Measurements from ENCODE around the gene AQP12A.

GRCh38 chr2:240725266-240725665 lies 33.6 kb downstream of the AQP12A start:
- no peak for TF ChIP-seq ZNF699 (CRISPR knock-in tag; IDR thresholded peaks at IDR 0.05; ENCODE audit: insufficient replicate concordance)
- no peak for TF ChIP-seq USF2 (CRISPR knock-in tag; IDR thresholded peaks at IDR 0.05)
- TF ChIP-seq ATF6 (CRISPR knock-in tag; IDR thresholded peaks at IDR 0.05) = no peak
- TF ChIP-seq POLR2AphosphoS5 (IDR thresholded peaks at IDR 0.05; ENCODE audit: control insufficient read depth, insufficient read depth, low read depth, low read length) = no peak
- TF ChIP-seq CLOCK (CRISPR knock-in tag; IDR thresholded peaks at IDR 0.05; ENCODE audit: borderline replicate concordance) = no peak
- no peak for TF ChIP-seq STAG1 (CRISPR knock-in tag; IDR thresholded peaks at IDR 0.05; ENCODE audit: borderline replicate concordance)
- no peak for TF ChIP-seq PHB2 (IDR thresholded peaks at IDR 0.05; ENCODE audit: low read depth)
- TF ChIP-seq TBP (optimal IDR thresholded peaks at IDR 0.05; ENCODE audit: low read depth, low read length) = no peak
- TF ChIP-seq HDGF (IDR thresholded peaks at IDR 0.05) = no peak
- TF ChIP-seq MXI1 (IDR thresholded peaks at IDR 0.05; ENCODE audit: low read depth, low read length) = no peak
- TF ChIP-seq CAMTA2 (CRISPR knock-in tag; conservative IDR thresholded peaks at IDR 0.05) = no peak
- TF ChIP-seq NRF1 (conservative IDR thresholded peaks at IDR 0.05 in 1 of 2, IDR thresholded peaks at IDR 0.05 in 1 of 2) = no peak
- no peak for TF ChIP-seq ZNF133 (CRISPR knock-in tag; IDR thresholded peaks at IDR 0.05)
